MM.1S (cell line): ENCODE data around the gene ATL2.

Source experiments
- EZH2 ChIP-seq: fragments of 300-600 bp; sonication (generic); optimal IDR thresholded peaks from 2 replicates; pipeline ENCODE3; 2017; ENCODE audit warnings: low read depth, mild to moderate bottlenecking, antibody characterized with exemption, low read length, mixed read lengths
- TF ChIP-seq, protein P1 (sequence below): fragments of 300-600 bp; sonication (generic); IDR thresholded peaks from 2 replicates; pipeline ENCODE4 v1.5.1; 2016; ENCODE audit warnings: antibody characterized with exemption, low read length, mixed read lengths

DNA sequence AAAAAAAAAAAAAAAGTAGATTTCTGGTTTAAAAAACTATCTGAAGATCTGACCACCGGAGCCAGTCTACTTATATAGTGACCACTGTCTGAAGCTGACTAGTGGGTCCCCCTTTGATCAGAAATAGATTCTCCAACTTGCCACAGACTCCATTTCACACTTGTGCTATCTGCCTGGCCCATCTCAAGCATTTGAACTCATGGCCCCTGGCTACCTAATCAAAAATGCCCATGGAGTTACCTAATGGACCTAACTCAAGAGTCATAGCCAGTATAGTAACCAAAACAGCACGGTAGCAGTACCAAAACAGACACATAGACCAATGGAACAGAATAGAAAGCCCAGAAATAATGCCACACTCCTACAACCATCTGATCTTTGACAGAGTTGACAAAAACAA lies 17.0 kb upstream of the ATL2 start:
- TF ChIP-seq, protein P1, sequence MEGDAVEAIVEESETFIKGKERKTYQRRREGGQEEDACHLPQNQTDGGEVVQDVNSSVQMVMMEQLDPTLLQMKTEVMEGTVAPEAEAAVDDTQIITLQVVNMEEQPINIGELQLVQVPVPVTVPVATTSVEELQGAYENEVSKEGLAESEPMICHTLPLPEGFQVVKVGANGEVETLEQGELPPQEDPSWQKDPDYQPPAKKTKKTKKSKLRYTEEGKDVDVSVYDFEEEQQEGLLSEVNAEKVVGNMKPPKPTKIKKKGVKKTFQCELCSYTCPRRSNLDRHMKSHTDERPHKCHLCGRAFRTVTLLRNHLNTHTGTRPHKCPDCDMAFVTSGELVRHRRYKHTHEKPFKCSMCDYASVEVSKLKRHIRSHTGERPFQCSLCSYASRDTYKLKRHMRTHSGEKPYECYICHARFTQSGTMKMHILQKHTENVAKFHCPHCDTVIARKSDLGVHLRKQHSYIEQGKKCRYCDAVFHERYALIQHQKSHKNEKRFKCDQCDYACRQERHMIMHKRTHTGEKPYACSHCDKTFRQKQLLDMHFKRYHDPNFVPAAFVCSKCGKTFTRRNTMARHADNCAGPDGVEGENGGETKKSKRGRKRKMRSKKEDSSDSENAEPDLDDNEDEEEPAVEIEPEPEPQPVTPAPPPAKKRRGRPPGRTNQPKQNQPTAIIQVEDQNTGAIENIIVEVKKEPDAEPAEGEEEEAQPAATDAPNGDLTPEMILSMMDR, result no peak
- TF ChIP-seq EZH2, result no peak
